HepG2 (cell line): ENCODE results near the gene EIF4ENIF1. TPM values are rescaled to one million over a fixed set of nuclear protein-coding genes. Genes with fewer than 3 reads are reported as not detected.

Experiments used
- ADNP ChIP-seq: sonication (generic); formaldehyde crosslinking; IDR thresholded peaks from 2 replicates; pipeline ENCODE4 v1.4.0; 2020; ENCODE audit warnings: missing genetic modification reagents
- ARID3A ChIP-seq: IDR thresholded peaks from 2 replicates; pipeline ENCODE4 v1.6.1; 2012; ENCODE audit warnings: low read depth, low read length, improper control_type of control experiment
- ARNTL ChIP-seq: sonication (generic); formaldehyde crosslinking; IDR thresholded peaks from 2 replicates; pipeline ENCODE4 v1.4.0; 2020; ENCODE audit warnings: mild to moderate bottlenecking, missing genetic modification reagents
- ATRX ChIP-seq: sonication (generic); formaldehyde crosslinking; IDR thresholded peaks from 2 replicates; pipeline ENCODE4 v1.4.0; 2020; ENCODE audit warnings: missing genetic modification reagents, borderline replicate concordance
- DNMT1 ChIP-seq: sonication (generic); formaldehyde crosslinking; IDR thresholded peaks from 2 replicates; pipeline ENCODE4 v1.5.1; 2020; ENCODE audit warnings: mild to moderate bottlenecking, missing genetic modification reagents
- FLYWCH1 ChIP-seq: sonication (generic); formaldehyde crosslinking; IDR thresholded peaks from 2 replicates; pipeline ENCODE4 v1.8.1; 2023; ENCODE audit warnings: mild to moderate bottlenecking, missing genetic modification reagents
- FOXP4 ChIP-seq: sonication (generic); formaldehyde crosslinking; IDR thresholded peaks from 2 replicates; pipeline ENCODE4 v1.4.0; 2020; ENCODE audit warnings: missing genetic modification reagents
- HDAC6 ChIP-seq: fragments of 200-600 bp; sonication (generic); IDR thresholded peaks from 2 replicates; pipeline ENCODE4 v1.7.0; 2017; ENCODE audit warnings: mild to moderate bottlenecking, antibody characterized with exemption, low read length, low read depth
- HNRNPH1 ChIP-seq: fragments of 200-400 bp; formaldehyde crosslinking; optimal IDR thresholded peaks from 2 replicates; pipeline ENCODE3; 2017; ENCODE audit warnings: mild to moderate bottlenecking, low read depth, low read length
- HOXA7 ChIP-seq: sonication (generic); formaldehyde crosslinking; IDR thresholded peaks from 2 replicates; pipeline ENCODE4 v1.8.1; 2022; ENCODE audit warnings: mild to moderate bottlenecking, missing genetic modification reagents, moderate library complexity
- MLX ChIP-seq: IDR thresholded peaks from 2 replicates; pipeline ENCODE4 v1.6.1; 2016
- SETDB1 ChIP-seq: sonication (generic); formaldehyde crosslinking; IDR thresholded peaks from 2 replicates; pipeline ENCODE4 v1.5.1; 2020; ENCODE audit warnings: missing genetic modification reagents, mild to moderate bottlenecking, borderline replicate concordance
- SNAI1 ChIP-seq: sonication (generic); formaldehyde crosslinking; IDR thresholded peaks from 2 replicates; pipeline ENCODE4 v1.5.0; 2020; ENCODE audit warnings: mild to moderate bottlenecking, missing genetic modification reagents, borderline replicate concordance
- SP5 ChIP-seq: IDR thresholded peaks from 2 replicates; pipeline ENCODE4 v1.6.1; 2016; ENCODE audit warnings: low read depth, borderline replicate concordance
- YEATS4 ChIP-seq: sonication (generic); formaldehyde crosslinking; IDR thresholded peaks from 2 replicates; pipeline ENCODE4 v1.4.0; 2020; ENCODE audit warnings: missing genetic modification reagents, borderline replicate concordance
- ZBTB7B ChIP-seq: sonication (generic); formaldehyde crosslinking; IDR thresholded peaks from 2 replicates; pipeline ENCODE4 v1.4.0; 2020; ENCODE audit warnings: missing genetic modification reagents
- ZFP41 ChIP-seq: sonication (generic); formaldehyde crosslinking; IDR thresholded peaks from 2 replicates; pipeline ENCODE4 v1.4.0; 2020; ENCODE audit warnings: mild to moderate bottlenecking, missing genetic modification reagents, borderline replicate concordance
- ZFP62 ChIP-seq: sonication (generic); formaldehyde crosslinking; IDR thresholded peaks from 2 replicates; pipeline ENCODE4 v1.4.0; 2020; ENCODE audit warnings: missing genetic modification reagents
- ZNF136 ChIP-seq: sonication (generic); formaldehyde crosslinking; IDR thresholded peaks from 2 replicates; pipeline ENCODE4 v1.8.1; 2022; ENCODE audit warnings: low read depth, mild to moderate bottlenecking, moderate library complexity, missing genetic modification reagents
- ZNF20 ChIP-seq: sonication (generic); formaldehyde crosslinking; IDR thresholded peaks from 2 replicates; pipeline ENCODE4 v1.4.0; 2020; ENCODE audit warnings: mild to moderate bottlenecking, moderate library complexity, missing genetic modification reagents
- ZNF3 ChIP-seq: IDR thresholded peaks from 2 replicates; pipeline ENCODE4 v1.7.0; 2017; ENCODE audit warnings: inconsistent platforms
- ZNF468 ChIP-seq: sonication (generic); formaldehyde crosslinking; IDR thresholded peaks from 2 replicates; pipeline ENCODE4 v1.8.0; 2022; ENCODE audit warnings: mild to moderate bottlenecking, moderate library complexity, missing genetic modification reagents
- ZNF503 ChIP-seq: sonication (generic); formaldehyde crosslinking; IDR thresholded peaks from 2 replicates; pipeline ENCODE4 v1.4.0; 2020; ENCODE audit warnings: missing genetic modification reagents
- ZNF530 ChIP-seq: sonication (generic); formaldehyde crosslinking; IDR thresholded peaks from 2 replicates; pipeline ENCODE4 v1.5.0; 2020; ENCODE audit warnings: low read depth, mild to moderate bottlenecking, missing genetic modification reagents
- ZNF614 ChIP-seq: IDR thresholded peaks from 2 replicates; pipeline ENCODE4 v1.6.1; 2018; ENCODE audit warnings: missing biosample characterization, missing genetic modification reagents, inconsistent platforms, borderline replicate concordance
- polyA plus RNA-seq, 8 experiments: library from polyadenylated mRNA; depleted of rRNA in 3 of 8; stranded (reverse) in 7 of 8; unstranded in 1 of 8; fragments of >200 nt; fragmentation: Illumina TruSeq in 4 of 8; extraction: Trizol in 4 of 8; gene quantifications; 2 replicates each; pipeline versions ENCODE4 v1.2.1 to v1.2.3, GENCODE V29; 2011 to 2016; ENCODE audit warnings: low read depth in 4 of 8, missing spikeins in 1 of 8, mixed read lengths in 1 of 8; ENCODE audit not compliant: insufficient read depth in 1 of 8
- total RNA-seq, 5 experiments: library from RNA; depleted of rRNA; stranded (reverse); fragments of >200 nt; fragmentation: Illumina TruSeq; extraction: Trizol; gene quantifications; 2 replicates each; pipeline ENCODE4 v1.2.3, GENCODE V29; 2016; ENCODE audit warnings: low read depth in 1 of 5

EIF4ENIF1 gene
- total and polyA plus RNA-seq, 2 of the 13 experiments (the other 11 are each of a cell fraction or from before 2014, with no cell fraction given) = 11.9 to 12.3 TPM

- TF ChIP-seq ZFP41 (CRISPR knock-in tag) (no peak), ZNF136 (0 out of 2 replicates have a peak, but pooled peaks have one; percentile 62), YEATS4 (CRISPR knock-in tag) (peak; percentile 94), ADNP (CRISPR knock-in tag) (no peak), ZNF530 (CRISPR knock-in tag) (no peak), SETDB1 (no peak), ZFP62 (peak; percentile 19; the same call in 1 of the 2 replicates), ZNF614 (peak; percentile 73; the same call in 1 of the 2 replicates), HDAC6 (no peak), ZNF503 (CRISPR knock-in tag) (peak; percentile 62), FOXP4 (CRISPR knock-in tag) (peak; percentile 71), HNRNPH1 (no peak), MLX (CRISPR knock-in tag) (no peak), HOXA7 (CRISPR knock-in tag) (no peak), ARID3A (no peak), ARNTL (CRISPR knock-in tag) (peak; percentile 48; the same call in 1 of the 2 replicates), DNMT1 (CRISPR knock-in tag) (0 out of 2 replicates have a peak, but pooled peaks have one; percentile 41), ZNF20 (no peak), ZNF3 (no peak), SP5 (peak; percentile 86), ATRX (CRISPR knock-in tag) (no peak), ZBTB7B (peak; percentile 95), SNAI1 (CRISPR knock-in tag) (0 out of 2 replicates have a peak, but pooled peaks have one; percentile 29), ZNF468 (CRISPR knock-in tag) (no peak), FLYWCH1 (CRISPR knock-in tag) (no peak)
Observed at GRCh38 chr22:31399211-31400022, 90.2 kb downstream of the EIF4ENIF1 start, which contains the start of gene DRG1 (continued).
